HG02759 (cell line): ENCODE measurements around the gene CERCAM.

Source experiments
- ATAC-seq: cut with Tn5 transposase; IDR thresholded peaks from one replicate; pipeline ENCODE4 v1.9.1; 2021; ENCODE audit warnings: mild to moderate bottlenecking, moderate library complexity; ENCODE audit not compliant: unreplicated experiment

Gene CERCAM, protein sequence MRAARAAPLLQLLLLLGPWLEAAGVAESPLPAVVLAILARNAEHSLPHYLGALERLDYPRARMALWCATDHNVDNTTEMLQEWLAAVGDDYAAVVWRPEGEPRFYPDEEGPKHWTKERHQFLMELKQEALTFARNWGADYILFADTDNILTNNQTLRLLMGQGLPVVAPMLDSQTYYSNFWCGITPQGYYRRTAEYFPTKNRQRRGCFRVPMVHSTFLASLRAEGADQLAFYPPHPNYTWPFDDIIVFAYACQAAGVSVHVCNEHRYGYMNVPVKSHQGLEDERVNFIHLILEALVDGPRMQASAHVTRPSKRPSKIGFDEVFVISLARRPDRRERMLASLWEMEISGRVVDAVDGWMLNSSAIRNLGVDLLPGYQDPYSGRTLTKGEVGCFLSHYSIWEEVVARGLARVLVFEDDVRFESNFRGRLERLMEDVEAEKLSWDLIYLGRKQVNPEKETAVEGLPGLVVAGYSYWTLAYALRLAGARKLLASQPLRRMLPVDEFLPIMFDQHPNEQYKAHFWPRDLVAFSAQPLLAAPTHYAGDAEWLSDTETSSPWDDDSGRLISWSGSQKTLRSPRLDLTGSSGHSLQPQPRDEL

DNA sequence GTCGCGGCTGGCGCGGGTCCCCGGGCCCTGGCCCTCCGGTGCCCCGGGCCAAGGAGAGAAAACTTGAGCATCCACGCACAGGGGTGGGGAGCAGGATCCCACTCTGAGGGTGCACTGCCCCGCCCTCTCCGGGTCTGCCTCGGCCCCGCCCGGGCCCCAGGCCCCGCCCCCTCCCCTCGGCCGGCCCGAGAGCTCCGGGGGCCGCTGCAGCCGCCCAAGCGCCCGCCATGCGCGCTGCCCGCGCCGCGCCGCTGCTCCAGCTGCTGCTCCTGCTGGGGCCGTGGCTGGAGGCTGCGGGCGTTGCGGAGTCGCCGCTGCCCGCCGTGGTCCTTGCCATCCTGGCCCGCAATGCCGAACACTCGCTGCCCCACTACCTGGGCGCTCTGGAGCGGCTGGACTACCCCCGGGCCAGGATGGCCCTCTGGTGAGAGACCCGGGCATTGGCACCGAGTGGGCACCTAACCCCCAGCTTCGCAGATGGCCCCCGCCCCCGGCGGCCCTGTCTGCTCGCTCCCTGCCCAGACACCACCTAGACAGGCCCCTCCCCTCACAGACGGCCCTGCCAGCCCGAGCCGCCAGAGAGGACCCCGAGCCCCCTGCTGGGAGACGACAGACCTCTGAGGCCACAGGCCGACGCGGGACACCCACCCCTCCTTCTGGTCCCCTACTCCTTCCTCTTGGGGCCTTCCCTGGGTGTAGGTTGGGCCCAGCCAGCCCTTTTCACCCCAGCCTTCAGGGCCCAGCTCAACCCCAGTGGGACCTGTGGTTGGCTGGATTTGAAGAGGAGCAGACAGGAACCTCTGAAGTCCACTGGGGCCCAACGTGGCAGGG lies at the start of gene CERCAM:
Gene CERCAM (plus strand): TSS at position 207 of the 831 bp plus-strand sequence. CDS start 21 bp downstream, at position 228.
- peak; percentile 70 for ATAC-seq

DNA sequence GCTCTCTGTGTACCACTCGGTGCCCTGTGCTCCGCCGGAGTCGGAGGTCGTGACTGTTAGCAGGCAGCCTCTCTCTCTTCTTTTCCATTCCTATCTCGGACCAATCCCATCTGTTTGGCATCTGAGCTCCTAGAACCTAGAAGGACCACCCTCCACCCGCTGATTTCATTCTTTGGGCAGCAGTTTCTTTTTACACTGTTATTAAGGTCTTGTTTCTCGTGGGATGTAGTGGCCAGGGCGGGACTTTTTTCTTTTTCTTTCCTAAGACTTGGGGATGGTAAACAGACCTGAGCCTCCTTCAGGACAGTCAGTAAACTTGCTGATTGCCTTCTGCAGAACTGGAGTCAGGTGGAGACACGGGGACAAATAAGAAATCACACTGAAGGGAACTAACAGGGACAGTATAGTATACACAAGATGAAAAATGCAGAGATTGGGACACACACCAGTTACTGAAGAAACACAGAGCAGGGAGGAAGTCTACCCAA lies 49.0 kb upstream of the CERCAM start:
- ATAC-seq, result no peak

DNA sequence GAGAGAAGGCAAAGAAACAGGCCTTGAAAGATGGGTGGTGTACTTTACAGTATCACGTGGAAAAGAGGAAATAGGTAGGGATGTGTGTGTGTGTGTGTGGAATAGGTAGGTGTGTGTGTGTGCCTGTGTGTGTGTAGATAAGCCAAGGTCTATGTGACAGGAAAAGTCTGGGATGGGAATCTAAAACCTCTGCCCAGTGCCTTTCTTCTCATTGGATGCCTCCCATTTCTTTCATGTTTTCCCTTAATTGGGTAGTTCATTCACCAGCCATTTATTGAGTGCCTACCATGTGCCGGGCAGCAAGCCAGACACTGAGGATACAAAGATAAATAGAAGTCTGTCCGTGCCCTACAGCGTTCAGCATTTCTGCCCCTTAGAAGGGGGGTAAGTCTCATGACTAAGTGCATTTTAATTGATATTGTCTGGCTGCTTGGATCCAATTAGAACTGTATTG lies 48.4 kb upstream of the CERCAM start:
- no peak for ATAC-seq

DNA sequence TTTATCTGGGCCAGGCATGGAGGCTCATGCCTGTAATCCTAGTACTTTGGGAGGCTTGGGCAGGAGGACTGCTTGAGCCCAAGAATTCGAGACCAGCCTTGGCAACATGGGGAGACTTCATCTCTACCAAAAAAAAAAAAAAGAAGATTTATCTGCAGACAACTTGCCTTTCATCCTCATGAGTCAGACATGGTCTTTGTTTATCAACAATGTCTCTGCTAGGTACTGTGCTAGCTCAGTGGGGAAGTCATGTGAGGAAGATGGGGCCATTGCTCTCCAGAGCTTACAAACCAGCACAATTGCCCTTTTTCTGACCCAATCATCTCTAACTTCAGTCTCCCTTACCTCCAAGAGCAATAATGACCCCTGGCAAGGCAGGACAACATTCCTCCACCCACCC lies 47.9 kb upstream of the CERCAM start:
- ATAC-seq, result no peak

DNA sequence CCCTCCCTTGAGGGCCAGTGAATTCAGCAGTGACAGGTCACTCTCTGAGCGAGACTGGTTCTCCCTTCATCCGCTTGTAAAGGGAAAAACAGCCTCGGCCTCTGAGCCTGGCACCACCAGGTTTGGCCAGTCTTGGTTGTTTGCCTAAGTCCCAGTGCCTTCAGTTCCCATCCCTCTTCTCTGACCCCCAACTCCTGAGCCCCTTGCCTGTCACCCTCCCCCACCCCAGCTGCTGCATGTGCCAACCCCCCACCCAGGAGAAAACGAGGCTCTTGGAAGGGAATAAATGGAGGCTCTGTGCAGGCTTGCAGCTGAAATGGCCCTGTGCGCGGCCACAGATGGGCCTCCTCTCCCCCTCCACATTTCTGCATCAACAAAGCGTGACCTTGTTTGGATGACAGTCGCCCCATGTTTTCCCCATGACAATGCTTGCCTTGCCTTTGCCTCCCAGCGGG lies 46.4 kb upstream of the CERCAM start:
- no peak for ATAC-seq

DNA sequence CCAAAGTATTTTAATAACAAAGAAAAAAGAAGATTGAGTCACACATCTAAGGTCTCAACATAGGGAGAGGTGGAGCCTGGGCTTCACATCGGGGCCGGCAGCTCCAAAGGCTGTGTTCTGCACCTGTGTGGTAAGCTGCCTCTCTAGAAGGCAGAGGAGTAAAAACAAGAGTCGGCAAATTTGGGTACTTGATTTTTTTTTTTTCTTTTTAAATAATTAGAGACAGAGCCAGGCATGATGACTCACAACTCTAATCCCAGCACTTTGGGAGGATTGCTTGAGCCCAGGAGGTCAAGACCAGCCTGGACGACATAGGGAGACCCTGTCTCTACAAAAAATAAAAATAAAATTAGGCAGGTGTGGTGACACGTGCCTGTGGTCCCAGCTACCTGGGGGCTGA lies 44.8 kb upstream of the CERCAM start:
- ATAC-seq, result no peak

DNA sequence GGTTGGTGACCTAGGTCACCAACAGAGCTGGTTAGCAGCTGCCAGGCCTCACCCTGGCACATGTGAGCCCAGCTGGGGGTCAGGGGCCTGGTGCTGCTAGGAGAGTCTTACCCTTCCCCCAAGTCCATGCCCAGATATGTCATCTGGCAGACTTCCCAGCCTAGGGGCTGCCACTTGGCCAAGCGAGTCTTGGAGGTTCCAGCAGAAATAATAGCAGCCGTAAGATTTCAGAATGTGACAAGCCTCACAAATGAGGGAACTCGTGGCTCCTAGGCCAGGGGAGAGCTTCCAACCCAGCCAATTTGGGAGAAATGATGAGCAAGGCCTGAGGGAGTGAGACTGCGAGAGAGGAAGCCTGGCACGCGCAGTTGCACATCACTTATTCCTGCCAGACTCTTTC lies 38.4 kb upstream of the CERCAM start:
- no peak for ATAC-seq

DNA sequence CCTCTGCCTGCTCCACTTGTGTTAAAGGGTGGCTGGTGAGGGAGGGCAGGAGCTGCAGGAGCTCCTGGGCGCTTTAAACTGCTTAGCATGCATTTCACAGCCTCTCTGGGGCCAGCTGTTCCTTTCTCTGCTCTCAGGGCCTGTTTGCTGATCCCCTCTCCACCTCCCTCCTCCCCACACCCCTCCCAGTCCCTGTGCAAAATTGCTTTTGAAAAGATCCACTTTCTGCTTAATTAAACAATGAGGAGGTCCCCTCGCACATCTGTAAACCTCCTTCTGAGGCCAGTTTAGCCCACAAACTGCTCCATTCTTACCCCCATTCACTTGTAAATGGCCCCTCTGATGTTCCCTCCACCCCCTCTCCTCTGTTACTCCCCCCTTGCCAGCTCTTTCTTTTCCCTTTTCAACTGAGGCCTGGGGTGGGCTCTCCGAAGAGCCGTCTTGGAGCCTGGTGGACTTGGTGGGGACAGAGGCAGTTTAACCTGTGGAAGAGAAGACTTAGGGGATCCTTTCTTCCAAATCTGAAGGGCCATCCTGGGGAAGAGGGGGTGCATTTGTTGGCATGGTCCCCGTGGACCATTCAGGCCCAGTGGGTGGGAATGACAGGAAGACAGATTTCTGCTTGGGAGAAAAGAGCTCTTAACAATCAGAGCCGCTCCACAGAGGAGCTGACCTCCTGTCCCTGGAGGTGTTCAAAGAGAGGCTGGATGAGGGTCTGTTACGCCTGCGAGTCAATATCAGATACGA lies 37.5 kb upstream of the CERCAM start:
- ATAC-seq, result no peak

DNA sequence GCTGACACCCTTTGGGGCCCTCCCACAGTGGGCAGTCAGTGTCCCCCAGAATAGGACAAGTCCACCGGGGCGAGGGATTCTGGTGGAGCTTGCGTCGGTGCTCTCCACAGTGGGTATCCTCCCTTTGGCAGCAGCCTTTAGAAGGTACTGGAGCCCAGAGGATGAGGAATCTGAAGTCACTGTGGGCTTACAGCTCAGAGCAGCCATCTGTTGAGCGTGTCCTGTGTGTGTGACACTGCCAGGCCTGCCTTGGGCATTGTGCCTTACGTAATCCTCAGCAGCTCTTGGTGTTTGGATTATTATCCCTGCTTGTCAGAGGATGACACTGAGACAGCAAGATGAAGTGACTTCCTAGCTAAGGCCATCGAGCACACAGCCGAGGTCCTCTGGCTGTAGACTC lies 36.9 kb upstream of the CERCAM start:
- no peak for ATAC-seq

DNA sequence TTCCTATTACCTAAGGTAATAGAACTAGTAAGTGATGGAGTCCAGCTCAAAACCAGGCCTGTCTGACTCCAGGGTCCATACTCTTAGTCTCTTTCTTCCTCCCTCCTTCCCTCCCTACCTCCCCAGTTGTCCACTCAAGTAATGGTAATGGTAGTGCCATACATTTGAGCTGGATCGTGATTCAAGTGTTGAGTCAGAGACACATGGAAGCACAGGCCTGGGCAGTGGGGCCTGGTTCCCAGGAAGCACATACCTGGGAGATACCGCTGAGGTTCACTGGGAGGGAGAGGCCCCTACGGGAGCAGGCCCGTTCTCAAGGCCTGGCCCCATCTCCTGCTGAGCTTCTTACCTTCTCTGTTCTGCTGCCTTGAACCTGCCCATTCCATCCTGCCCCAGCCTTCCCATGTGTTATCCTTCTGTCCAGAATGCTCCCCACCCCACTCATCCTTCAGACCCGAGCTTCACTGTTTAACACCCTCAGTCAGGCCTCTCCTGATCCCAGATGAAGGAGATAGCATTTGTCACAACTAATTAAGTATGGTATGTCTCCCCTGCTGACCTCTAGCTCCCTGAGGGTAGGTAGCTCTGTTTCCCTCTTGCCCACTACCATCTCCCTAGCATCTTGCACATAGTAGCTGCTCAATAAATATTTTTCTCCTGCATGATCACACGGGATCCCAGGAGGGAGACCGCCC lies 35.7 kb upstream of the CERCAM start:
- no peak for ATAC-seq

DNA sequence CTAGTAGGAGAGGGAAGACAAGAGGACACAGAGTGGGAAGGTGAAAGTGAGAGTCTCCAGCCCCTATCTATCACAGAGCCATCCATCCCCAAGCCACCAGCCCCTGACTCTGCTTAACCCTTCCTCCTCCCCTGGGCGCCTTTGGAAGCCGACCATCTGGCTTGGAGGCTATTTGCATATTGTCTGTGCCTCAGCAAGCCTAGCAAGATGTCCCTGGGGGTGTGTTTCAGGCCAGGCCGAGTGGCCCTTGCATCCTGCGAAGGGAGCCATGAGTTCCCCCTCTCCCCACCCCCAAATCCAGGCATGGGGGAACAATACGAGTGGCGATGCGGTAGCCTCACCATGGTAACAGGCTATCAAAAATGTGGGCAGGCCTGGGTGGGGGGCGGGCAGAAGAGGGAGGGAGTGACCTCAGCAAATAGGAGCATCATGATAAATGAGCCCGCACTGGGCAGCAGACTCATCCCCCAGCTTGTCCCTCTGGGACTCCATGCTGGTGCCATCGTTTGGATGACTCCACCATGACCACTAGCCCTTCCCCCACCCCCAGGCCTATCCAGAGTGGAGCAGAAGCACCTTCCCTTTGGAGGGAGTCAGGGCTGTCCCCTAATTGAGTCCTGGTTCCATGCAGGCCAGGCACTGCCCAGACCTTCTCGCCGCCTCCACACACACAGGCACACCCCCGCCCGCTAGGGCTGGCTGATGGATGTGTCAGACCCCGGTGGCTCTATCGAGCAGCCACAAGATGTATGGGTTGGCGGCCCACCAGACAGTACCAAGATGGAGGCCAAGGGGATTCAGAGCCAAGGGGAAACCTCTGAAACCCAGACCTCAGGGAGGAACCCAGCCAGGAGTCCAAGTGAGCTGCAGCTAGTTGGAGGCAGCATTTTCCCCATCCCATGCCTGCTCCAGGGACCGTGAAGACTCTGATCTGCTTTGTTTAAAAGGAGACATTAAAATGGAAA lies 34.9 kb upstream of the CERCAM start:
- ATAC-seq, result no peak

DNA sequence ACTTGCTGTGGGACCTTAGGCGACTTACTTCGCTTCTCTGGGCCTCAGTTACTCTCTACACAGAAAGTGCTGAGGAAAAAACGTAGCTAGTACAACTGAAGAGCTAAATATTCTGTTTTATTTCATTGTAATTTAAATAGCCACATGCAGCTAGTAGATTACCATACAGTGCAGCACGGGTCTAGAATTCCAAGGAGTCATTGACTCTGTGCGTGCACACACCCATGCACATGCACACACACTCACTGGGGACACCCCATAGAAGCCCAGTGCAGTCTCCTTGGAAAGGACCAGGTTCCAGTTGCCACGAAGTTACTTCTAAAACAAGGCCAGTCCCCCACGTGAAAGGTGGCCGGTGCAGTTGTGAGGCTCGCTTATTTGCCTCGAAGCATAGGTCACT lies 32.5 kb upstream of the CERCAM start:
- ATAC-seq, result no peak

DNA sequence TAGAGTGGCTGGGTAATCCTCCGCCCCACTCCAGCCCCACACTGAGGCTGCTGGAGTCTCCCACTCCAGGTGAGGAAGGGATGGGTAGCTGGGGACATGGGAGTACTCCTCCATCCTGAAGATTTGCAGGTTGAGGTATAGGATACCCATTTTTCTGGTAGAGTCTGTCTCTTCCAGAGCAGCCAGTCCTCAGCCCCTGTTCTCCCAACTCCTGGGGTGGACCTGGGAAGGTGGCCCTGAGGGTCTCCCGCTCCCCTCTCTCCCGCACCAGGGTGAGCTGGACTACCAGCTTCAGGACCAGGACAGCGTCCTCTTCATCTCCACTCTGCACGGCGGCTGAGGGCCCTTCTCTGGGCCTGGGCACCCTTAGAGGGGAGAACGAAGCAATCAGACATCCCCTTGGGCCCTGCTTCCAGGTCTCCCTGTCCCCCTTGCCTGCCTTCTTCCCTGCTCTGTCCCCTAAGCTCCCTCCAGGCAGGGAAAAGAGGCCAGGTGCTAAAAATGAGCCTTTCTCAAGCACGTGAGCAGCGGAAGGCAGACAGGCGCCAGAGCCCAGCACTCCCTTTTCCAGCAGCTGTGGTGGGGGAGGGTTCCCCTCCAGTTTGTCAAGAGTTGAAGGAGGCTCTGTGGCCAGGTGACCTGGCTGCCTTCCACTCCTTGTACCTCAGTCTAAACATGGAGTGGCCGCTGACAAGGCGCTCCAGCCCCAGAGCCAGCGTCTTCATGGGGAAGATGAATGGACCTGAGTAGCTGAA lies 31.1 kb upstream of the CERCAM start:
- ATAC-seq, result no peak

DNA sequence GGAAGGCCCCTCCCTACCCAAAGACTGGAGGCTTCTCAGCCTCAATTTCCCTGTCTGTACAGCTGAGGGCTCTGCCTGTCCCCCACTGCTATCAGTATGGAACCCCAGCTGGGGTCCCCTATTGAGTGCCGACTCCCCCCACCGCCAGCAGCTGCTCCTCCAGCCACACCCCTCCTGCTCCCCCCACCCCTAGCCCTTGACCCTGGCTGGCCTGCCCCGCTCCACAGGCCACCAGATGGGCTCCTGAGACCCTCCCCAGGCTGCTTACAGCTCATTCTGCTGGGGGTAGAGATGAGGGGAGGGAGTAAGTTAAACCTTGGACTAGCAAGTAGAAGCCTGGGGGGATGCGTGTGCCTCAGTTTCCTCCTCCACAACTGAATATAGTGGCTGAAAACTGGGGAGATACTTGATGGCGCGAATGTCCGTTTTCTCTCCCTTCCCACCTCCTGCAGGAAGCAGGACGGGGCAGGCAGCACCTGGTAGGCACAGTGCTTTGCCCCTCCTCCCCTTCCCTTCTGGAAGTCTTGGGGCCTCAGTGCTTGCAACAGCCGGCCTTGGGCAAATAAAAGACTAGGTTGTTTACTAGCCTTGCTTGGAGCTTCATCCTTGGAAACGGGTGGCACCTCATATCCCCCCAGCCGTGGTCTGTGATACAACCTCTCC lies 30.4 kb upstream of the CERCAM start:
- ATAC-seq, result no peak

DNA sequence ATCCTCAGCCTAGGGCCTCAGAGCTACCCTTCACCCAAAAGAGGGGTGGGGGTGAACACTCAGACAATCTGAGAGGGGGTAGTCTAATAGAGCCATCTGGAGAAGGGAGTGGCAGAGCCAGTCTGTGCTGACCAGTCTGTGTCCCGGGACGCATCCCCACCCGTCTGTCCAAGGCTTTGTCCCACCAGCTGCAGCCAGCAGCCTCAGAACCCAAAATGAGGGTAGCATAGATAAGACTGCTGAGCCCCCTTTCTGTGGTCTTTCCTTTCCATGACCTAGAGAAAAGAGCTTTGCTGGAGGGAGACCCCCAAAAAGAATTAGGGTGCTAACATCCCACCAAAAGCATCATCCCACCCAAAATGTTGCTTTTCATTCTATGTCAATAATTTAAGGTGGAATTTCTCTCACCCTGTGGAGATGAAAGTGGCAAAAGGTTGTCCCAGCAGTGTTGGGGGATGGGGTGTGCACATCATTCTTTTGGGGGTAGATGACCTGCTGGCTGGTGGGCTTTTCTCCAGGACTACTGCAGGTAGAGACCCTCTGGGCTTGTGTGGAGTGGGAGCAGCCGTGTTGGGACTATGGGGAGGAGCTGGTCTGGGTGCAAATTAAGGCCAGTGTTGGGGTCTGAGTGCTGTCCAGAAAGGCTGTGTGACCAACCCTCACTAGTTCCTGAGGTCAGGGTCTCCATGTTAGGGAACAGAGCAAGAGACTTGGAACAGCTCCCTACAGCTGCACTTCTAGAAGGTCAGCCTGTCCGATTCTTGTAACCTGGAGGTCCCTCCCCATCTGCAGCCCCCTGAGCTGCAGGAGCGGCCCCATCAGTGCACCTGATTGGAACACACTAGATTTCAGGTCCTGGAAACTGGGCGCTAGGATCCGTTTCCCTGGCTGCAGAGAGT lies 29.6 kb upstream of the CERCAM start:
- ATAC-seq, result no peak

DNA sequence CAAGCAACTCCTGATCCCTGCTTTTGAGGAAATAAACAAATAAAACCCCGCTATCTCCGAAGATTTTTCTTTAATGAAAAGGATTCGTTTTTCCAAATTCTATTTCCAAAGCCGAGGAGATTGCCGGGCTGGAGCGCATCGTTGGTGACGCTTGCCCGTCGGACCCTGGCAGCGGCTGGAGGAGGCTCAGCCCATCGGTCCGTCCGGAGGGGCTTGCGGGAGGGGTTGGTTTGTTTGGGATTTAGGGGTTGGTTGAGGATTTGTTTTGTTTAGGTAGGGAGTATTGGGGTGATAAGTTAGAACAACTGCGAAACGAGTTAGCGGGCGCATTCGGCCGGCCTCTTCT lies 28.7 kb upstream of the CERCAM start:
- no peak for ATAC-seq
